ENCODE data around the gene RPS19. TPM values are rescaled to one million over a fixed set of nuclear protein-coding genes. Genes with fewer than 3 reads are reported as not detected.

Gene RPS19
- polyA plus RNA-seq, 1 experiment: 1,320 TPM

GRCh38 chr19:41876847-41877832 lies 17.1 kb downstream of the RPS19 start, which contains the start of gene CD79A:
Gene CD79A (plus strand): TSS chr19:41877279. CDS start chr19:41877305, 26 bp downstream.
- DNase-seq (ENCODE audit: low read depth, low spot score): no peak
- Histone ChIP-seq H3K9me3 (ENCODE audit: control insufficient read depth, insufficient read depth, low read length) (no peaks in the 10 kb centered on the region), H3K27ac (ENCODE audit: low read depth, low read length) (no peak within 1 kb of the TSS), H3K27me3 (ENCODE audit: control insufficient read depth, insufficient read depth, low read length) (peaks cover 24% of the 10 kb centered on the region), H3K4me3 (ENCODE audit: low read depth, low read length) (no peak within 1 kb of the TSS)
- ChIA-PET POLR2A (no interaction called here), CTCF (no interaction called here)
- TF ChIP-seq CTCF (IDR thresholded peaks at IDR 0.05; ENCODE audit: low read depth, low read length): no peak

- H3K27ac ChIP-seq (ENCODE audit: low read depth, low read length): no peak overlapping the region
- H3K4me3 ChIP-seq (ENCODE audit: low read depth, low read length): no peak overlapping the region
- CTCF ChIA-PET: no interaction called here
- POLR2A ChIA-PET: no interaction called here
- no peak for DNase-seq (ENCODE audit: low read depth, low spot score)
- H3K9me3 ChIP-seq (ENCODE audit: control insufficient read depth, insufficient read depth, low read length): 0 out of 2 replicates have a peak, but pooled peaks cover 1% of the 10 kb centered on the region
- TF ChIP-seq CTCF (IDR thresholded peaks at IDR 0.05; ENCODE audit: low read depth, low read length): no peak
- H3K27me3 ChIP-seq (ENCODE audit: control insufficient read depth, insufficient read depth, low read length): peaks cover 24% of the 10 kb centered on the region
Measured at GRCh38 chr19:41877916-41878905, 18.2 kb downstream of the RPS19 start.

DNA sequence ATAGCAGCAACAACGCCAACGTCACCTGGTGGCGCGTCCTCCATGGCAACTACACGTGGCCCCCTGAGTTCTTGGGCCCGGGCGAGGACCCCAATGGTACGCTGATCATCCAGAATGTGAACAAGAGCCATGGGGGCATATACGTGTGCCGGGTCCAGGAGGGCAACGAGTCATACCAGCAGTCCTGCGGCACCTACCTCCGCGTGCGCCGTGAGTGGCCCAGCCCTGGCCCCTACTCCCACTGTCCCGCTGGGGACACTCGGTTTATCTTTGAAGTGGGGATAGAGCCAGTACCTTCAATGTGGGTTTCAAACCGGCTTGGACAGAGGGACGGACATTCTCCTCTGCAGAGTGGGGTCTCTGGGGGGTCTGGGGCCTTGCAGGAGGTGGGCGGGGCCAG lies 19.0 kb downstream of the RPS19 start:
- Histone ChIP-seq H3K27ac (ENCODE audit: low read depth, low read length) (no peak overlapping the region), H3K9me3 (ENCODE audit: control insufficient read depth, insufficient read depth, low read length) (0 out of 2 replicates have a peak, but pooled peaks cover 4% of the 10 kb centered on the region), H3K4me3 (ENCODE audit: low read depth, low read length) (no peak overlapping the region), H3K27me3 (ENCODE audit: control insufficient read depth, insufficient read depth, low read length) (peaks cover 24% of the 10 kb centered on the region)
- DNase-seq (ENCODE audit: low read depth, low spot score): no peak
- ChIA-PET POLR2A (no interaction called here), CTCF (no interaction called here)
- TF ChIP-seq CTCF (IDR thresholded peaks at IDR 0.05; ENCODE audit: low read depth, low read length): no peak

GRCh38 chr19:41879670-41880328 lies 19.7 kb downstream of the RPS19 start:
- TF ChIP-seq CTCF (IDR thresholded peaks at IDR 0.05; ENCODE audit: low read depth, low read length): no peak
- H3K9me3 ChIP-seq (ENCODE audit: control insufficient read depth, insufficient read depth, low read length): 0 out of 2 replicates have a peak, but pooled peaks cover 4% of the 10 kb centered on the region
- ChIA-PET CTCF (no interaction called here), POLR2A (no interaction called here)
- H3K4me3 ChIP-seq (ENCODE audit: low read depth, low read length): no peak overlapping the region
- no peak overlapping the region for H3K27ac ChIP-seq (ENCODE audit: low read depth, low read length)
- peaks cover 24% of the 10 kb centered on the region for H3K27me3 ChIP-seq (ENCODE audit: control insufficient read depth, insufficient read depth, low read length)
- DNase-seq (ENCODE audit: low read depth, low spot score): no peak
